Sigmoid colon (tissue), 4 donors: ENCODE measurements around the gene TSKU.

ENCODE experiments used
- EP300 ChIP-seq, 4 donors: sonication (generic); formaldehyde crosslinking; IDR thresholded peaks; one replicate each; pipeline ENCODE4 v1.6.1; 2017; ENCODE audit warnings: antibody characterized with exemption in 4 of 4
- POLR2A ChIP-seq, 2 donors: fragments of 450-650 bp; IDR thresholded peaks; one replicate each; pipeline ENCODE4 v1.6.1; 2016; ENCODE audit warnings: antibody characterized with exemption in 2 of 2, mild to moderate bottlenecking in 2 of 2, moderate library complexity in 2 of 2
- POLR2AphosphoS5 ChIP-seq, 4 donors: sonication (generic); formaldehyde crosslinking; IDR thresholded peaks; one replicate each; pipeline ENCODE4 v1.6.1; 2017; ENCODE audit warnings: antibody characterized with exemption in 4 of 4
- TF ChIP-seq, protein P1 (sequence below), 4 experiments: fragments of 450-650 bp in 3 of 4; fragments of 200-600 bp in 1 of 4; IDR thresholded peaks; one replicate each; pipeline ENCODE4 v1.5.1; 2016 to 2019; ENCODE audit warnings: antibody characterized with exemption in 4 of 4, mild to moderate bottlenecking in 3 of 4, moderate library complexity in 2 of 4

DNA sequence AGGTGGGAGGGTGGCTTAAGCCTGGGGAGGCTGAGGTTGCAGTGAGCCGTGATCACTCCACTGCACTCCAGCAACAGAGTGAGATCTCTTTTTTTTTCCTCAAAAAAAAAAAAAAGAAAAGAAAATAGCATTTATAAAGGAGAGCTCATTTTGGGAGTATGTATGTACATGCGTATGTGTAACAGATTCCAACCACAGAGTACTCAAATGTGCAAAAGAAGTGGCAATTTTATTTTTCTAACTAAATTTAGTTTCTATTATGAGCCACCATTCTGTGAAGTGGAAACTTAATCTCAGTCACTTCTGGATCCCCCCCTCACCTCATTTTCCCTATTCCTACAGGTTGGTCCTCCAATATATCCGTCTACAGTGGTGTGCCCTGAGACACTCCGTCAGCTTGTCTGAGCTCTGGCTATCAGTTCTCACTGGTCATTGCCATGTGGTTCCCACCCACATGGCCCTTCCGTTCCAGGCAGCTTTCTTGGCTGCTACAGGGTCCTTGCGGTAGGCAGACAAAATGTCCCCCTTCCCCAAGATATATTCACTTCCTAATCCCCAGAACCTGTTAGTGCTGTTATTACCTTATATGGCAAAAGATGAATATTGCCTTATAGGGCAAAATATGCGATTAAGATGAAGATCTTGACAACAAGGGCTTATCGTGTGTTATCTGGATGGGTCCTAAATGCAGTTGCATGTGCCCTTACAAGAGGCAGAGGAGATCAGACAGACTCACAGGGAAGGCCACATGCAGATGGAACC is 35.8 kb upstream of the TSKU start:
- TF ChIP-seq, protein P1, sequence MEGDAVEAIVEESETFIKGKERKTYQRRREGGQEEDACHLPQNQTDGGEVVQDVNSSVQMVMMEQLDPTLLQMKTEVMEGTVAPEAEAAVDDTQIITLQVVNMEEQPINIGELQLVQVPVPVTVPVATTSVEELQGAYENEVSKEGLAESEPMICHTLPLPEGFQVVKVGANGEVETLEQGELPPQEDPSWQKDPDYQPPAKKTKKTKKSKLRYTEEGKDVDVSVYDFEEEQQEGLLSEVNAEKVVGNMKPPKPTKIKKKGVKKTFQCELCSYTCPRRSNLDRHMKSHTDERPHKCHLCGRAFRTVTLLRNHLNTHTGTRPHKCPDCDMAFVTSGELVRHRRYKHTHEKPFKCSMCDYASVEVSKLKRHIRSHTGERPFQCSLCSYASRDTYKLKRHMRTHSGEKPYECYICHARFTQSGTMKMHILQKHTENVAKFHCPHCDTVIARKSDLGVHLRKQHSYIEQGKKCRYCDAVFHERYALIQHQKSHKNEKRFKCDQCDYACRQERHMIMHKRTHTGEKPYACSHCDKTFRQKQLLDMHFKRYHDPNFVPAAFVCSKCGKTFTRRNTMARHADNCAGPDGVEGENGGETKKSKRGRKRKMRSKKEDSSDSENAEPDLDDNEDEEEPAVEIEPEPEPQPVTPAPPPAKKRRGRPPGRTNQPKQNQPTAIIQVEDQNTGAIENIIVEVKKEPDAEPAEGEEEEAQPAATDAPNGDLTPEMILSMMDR (IDR thresholded peaks at IDR 0.05): no peak
- TF ChIP-seq POLR2A (IDR thresholded peaks at IDR 0.05) (no peak), EP300 (IDR thresholded peaks at IDR 0.05) (no peak), POLR2AphosphoS5 (IDR thresholded peaks at IDR 0.05) (no peak)
